Measurements from ENCODE around the gene SNX32. TPM values are rescaled to one million over a fixed set of nuclear protein-coding genes. Genes with fewer than 3 reads are reported as not detected.

Gene SNX32
- polyA plus RNA-seq, 12 donors: 0.84 to 3.2 (median 1.2) TPM; not detected in 2

DNA sequence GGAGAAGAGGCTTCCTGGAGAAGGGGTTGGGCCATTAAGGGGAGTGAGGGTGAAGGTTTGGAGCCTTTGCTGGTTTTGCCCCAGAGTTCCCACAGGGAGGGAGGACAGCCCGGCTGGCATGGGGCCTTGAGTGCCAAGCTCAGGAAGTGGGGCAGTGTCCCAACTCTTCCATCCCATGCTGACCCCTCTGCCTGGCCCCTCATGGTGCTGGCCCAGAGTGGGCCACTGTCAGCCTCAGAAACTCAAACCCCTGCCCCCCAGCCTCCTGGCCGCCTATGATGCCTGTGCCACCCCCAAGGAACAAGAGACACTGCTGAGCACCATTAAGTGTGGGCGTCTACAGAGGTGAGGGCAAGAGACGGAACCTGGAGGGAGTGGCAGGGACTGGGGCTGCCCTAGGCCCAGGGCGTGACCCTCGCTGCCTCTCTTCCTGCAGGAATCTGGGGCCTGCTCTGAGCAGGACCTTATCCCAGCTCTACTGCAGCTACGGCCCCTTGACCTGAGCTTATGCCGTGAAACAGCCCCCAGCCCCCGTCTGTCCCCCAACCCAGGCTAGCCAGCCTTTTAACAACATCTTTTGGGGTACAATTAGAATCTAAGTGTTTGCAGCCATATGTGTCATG lies 31.9 kb downstream of the SNX32 start:
- DNase-seq: no peak

DNA sequence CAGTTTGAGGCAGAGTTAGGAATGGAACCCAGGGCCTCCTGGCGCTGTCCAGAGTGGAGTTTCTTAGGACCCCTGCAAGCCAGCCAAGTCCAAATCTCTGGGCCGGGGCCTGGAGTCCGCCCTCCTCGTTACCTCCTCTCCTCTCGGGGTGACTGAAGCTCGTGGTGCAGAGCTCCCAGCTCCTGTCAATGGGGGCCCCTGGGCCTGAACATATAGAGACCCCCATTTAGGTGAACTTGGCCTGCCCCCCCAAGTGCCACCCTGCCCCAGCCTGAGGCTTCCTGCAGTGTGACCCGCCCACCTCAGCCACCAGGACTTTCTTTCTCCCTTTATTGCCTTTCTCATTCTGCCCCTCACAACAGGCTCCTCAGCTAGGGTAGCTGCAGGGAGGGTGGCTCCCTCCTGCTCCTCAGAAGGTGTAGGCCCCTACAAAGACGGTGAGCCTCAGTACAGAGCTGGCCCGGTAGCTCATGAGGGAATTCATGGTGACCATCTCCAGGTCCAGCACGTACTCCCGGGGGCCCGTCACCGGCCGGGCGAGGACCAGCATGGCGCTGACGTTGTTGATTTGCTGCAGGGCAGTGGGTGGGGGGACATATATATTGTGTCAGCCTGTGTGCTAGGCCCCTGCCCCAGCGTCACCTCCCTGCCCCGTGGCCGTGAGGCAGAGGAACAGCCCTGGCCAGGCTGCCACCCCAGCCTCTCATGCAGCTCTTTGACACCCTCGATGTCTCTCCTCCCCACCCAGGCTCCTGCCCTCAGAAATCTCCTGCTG lies 32.9 kb downstream of the SNX32 start:
- DNase-seq: no peak

DNA sequence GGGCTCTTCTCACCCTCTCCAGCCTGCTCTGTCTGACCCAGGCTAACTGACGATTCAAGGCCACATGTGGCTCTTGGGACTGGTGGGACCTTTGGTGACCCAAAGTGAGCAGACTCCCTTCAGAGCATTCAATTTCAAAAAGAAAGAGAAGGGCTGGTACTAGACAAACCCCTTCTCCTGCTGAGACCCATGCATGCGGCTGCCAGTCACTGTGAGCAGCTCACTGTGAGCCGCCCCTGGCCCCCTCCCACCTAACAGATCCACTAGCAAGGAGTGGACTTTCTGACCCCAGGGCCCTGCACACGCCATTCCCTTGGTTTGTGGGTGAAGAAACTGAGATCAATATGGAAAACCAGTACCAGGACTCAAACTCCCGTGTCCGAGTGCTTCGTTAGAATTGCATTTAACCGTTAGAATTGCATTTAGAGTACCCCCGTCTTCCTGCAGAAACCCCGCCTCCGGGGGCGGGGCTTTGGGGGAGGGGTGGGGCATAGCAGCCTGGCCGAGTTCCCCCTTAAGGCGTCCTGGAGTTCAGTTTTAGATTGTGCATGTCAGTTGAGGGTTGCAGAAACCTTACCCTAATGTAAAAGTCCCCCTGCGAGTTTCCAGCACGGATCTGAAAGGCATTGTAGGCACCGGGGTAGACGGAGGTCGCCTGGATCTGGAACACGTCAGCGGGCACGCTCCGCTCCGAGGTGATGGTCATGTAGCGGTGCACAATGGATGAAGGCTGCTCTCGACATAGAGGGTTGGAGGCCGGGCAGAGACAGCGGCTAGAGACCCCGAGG lies 33.7 kb downstream of the SNX32 start:
- no peak for DNase-seq

DNA sequence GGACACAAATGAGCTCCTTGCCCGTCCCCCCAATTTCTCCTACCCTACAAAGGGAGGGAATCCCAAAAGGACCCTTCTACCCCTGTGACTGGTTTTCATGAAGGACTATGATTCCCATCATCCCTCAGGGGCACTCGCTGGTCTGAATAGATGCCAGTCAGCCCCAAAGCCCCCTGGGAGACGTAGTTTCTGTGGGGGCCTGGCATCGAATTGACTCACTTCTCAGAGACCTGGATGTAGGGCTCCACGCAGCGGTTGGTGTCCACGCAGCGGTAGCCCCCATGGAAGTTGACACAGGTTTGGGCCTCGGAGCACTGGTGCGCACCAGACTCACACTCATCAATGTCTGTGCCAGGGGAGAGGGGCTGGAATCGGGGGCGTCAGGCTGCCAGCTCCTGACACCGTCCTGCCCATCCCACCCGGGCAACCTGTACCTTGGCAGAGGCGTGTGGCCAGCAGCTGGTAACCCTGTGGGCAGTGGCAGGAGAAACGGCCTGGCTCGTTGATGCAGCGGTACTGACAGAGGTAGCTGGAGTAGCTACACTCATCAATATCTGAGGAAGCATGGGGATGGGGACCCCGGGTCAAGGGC lies 34.4 kb downstream of the SNX32 start:
- no peak for DNase-seq

DNA sequence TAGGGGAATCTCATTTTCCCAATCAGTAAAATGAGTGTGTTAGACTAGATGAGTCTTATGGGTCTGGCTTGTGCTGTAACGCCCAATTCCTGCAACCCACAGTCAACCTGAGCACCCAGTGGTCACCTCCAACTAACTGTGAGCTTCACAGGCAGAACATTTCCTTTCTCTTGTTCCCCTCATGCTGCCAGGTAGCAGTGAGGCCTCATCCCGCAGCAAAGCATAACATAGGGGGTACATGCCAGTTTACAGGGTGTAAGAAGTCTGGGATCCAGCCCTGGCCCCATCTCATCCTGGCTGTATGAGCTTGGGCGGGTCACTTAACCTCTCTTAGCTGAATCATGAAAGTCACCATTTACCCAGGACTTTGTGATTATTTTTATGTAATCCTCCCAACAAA lies 35.1 kb downstream of the SNX32 start:
- no peak for DNase-seq

DNA sequence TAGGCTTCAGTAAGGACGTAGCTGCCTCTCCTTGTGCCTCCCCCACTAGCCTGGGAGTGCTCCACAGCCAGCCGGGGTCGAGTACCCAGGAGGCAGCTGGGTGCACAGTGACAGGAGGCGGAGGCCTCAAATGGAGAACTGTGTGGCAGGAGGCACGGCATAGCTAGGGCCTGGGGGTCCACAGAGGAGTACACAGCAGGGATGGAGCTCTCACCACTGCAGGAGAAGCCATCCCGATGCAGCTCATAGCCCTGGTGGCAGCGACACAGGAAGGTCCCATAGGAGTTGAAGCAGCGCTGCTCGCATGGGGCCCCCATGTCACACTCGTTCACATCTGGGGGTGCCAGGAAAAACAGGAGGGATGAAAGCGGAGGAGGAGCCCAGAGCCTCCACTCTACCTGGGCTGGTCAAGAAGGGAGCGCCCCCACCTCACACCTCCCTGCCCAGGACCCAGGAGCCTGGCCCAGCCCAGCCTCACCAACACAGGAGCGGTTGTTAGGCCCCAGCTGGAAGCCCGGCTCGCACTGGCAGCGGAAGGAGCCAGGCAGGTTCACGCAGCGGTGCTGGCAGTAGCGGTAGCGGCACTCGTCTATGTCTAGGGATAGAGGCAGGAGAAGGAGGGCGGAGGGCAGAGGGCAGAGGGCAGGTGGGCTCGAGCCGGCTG lies 36.0 kb downstream of the SNX32 start:
- DNase-seq: no peak

DNA sequence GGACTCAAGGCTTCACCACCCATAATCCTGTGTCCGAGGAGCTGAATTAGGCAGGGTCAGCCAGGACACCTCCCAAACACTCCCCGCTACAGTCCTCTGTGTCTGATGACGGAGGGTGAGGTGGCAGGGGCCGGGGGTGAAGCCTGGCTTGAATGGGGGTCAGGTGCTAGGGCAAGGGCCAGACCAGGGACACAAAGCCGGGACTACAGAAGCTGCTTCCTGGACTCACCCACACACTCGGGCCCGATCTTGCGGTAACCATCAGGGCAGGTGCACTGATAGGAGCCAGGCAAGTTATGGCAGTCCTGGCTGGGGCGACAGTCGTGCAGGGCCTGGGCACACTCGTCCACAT lies 36.5 kb downstream of the SNX32 start:
- no peak for DNase-seq

DNA sequence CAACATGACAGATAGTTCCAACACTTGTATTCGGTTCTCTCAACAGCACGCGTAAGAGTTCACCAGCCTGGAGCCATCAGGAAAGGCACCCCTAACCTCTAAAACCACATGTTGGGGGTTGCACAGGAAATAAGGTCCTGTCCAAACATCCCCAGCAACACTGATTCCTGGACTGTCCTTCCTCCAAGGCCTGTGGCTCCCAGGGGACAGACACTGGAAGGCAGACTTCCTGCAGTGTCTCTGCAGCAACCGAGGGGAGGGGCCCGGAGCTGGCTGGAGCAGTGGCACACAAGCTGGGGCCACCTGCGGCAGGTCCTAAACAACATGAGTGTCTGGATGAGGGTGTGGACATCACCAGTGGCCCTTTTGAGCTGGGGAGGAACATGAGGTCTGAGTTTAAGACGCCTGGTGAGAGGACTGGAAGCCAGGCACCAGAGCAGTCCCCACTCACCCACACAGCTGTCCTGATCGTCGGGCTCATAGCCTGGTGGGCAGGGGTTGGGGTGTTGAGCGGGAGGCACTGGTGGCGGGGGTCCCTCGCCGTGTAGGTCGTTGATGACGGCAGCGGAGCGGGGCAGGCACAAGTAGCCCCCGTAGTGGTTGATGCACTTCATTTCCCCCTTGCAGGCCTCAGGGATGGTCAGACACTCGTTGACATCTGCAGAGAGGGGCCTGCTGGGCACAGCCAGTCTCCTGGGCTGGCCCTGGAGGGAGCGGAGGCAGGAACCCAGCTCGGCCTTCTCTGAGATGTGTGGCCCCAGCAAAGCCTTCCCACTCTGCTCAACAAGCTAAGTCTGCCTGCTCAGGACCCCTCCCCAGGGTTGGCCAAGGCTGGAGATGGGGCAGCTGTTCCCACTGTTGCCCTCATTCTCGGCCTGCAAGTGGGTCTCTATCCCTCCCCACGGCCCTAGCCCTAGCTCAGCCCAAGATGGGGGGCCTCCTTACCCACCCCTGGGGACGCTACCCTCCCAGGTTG lies 37.2 kb downstream of the SNX32 start:
- DNase-seq: no peak

DNA sequence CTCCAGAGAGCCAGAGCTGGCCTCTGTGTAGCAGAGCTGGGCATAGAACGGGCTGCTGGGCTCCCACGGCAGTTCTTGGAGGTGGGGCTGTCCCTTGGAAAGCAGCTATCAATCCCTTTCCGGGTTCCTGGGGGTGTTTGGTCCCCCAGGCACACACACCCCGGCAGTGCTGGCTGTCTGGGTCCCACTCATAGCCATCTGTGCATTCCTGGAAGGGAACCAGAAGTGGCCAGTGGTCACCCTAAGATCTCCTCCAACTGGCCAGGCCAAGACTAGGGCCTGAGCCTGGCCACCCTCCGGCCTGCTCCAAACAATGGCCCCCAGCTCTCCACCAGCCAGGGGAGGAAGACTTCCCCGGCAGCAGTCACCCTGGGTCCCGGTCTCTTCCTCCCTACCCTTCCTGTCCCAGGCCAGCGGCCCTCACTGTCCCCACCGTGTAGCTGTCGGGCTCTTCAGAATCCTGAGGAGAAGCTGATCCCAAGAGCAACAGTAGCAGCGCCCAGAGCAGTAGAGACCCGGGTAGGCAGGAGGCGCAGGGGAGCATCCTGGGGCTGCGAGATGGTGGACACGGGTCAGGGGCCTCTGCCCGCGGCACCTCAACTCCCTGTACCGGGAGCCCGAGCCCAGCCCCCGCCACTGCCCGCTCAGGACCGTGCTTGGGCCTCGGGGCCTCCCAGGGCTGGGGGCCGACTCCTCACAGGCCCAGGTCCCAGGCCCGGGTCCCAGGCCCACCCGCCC lies 38.2 kb downstream of the SNX32 start:
- DNase-seq: no peak

DNA sequence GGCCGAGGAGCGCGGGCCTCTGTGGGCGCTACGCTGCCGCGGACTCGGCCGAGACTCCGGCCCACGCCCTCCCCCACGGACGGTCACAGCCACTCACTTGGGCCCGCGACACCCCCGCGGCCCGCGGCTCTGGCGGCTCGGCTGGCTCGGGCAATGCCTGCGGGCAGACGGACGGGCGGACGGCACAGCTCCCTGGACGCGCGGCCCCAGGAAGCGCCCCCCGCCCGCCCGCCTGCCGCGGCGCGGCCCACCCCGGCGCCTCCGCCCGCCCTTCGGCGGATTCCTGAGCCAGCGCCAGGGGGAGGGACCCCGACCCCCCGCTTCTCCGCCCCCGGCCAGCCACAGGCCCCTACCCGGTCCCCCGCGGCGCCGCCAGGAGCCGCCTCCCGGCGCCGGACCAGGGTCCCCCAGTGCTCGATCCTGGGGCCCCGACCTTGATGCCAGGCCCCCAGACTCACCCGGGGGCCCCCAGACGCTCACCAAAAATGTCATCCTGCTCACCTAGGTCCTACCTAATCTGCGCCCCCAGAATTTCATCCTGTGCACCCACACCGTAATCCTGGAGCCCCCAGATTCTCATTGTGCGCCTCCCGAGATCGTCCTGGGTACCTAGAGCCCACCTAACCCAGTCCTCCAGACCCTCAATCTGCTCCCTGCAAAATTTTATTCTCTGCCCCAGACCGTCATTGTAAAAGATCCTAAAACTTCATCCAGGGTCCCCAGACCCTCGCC lies 39.0 kb downstream of the SNX32 start, which contains the start of gene EFEMP2:
EFEMP2 (minus strand) TSS at position 215 of the 732 bp plus-strand sequence. CDS start 446 bp downstream, outside the sequence.
- DNase-seq: no peak

DNA sequence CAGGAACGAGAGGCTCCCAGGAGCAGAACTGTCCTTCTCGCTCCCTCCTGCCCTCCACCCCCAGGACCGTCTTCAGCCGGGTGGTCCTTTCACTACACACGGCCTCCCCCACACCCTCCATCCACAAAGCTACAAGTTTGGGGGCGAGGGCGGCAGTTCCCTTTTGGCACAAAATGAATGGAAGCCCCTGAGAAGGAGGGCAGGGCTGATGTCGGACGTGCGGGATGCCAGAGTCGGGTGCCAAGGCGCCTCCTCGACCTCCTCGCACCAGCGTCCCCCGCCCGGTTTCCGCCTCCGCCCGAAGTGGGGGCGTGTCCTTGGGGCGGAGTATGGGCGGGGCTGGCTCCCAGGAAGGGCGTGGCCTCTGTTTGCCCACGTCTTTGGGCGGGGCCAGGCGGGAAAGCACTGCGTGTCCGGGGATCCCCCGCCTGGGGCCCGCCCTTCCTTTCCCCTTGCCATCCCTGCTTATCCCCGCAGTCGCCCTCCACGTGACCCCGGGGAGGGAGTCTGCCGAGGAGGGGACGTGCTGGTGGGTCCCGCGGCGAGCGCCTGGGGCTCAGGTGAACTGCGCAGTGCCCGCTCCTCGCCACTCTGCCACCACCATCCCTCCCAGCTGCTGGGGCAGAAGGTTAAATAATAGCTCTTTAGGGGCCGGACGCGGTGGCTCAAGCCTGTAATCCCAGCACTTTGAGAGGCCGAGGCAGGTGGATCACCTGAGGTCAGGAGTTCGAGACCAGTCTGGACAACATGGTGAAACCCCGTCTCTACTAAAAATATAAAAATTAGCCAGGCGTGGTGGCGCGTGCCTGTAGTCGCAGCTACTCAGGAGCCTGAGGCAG lies 39.8 kb downstream of the SNX32 start:
- peak; percentile 93 for DNase-seq

DNA sequence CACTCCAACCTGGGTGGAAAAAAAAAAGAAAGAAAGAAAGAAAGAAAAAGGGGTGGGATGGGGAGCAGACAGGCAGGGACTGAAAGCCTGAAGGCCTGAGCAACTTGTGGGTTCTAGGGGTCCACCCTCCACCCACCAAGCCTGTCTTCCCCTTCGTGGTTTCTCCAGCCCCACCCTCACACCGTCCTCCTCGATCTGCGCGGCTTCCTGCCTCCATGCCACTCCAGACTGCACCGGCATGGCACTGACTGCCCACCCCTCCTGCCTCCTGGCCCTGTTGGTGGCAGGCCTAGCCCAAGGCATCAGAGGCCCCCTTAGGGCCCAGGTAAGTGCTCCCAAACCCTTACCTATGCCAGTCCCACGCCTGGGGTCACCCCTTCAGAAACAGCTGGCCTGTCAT lies 45.9 kb downstream of the SNX32 start, which contains the start of gene CTSW:
CTSW (plus strand) TSS at position 221 of the 400 bp plus-strand sequence; CDS start at position 239, 18 bp downstream.
- no peak for DNase-seq

DNA sequence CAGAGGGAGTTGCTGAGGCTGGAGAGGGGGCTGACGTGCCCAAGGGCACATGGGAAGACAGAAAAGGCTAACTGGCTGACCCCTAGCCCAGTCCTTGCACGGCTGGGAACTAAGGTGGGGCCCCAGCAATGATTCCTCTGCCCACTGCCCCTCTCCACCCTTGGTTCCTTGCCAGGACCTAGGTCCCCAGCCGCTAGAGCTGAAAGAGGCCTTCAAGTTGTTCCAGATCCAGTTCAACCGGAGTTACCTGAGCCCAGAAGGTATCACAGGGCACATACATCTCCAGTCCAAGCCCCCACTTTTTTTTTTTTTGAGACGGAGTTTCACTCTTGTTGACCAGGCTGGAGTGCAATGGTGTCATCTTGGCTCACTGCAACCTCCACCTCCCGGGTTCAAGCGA lies 46.3 kb downstream of the SNX32 start:
- no peak for DNase-seq

DNA sequence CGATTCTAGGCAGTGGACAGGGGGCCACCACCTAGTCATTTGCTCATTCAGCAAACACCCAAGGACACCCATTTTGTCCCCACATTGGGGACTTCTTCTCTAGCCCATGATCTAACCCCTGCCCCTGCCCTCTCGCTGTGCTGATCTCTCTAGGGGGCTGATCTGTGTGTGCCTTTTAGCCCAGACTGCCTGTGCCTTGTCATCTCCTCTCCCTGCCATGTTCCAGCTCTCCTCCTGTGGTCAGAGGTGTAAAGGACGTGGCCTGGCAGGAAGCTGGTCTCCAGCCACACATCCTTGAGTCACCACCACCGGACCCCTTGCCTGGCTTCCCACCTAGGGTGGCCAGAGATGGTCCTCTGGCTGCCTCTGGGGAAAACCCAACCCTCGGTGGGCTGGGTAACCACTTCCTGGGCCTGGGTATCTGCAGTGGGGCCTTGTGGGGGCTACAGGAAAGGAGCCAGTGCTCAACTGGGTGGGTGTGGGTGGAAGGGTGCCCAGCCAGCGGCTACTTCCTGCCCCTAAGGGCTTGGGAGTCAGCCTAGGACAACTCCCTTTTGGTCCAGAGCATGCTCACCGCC lies 47.2 kb downstream of the SNX32 start:
- DNase-seq: no peak

DNA sequence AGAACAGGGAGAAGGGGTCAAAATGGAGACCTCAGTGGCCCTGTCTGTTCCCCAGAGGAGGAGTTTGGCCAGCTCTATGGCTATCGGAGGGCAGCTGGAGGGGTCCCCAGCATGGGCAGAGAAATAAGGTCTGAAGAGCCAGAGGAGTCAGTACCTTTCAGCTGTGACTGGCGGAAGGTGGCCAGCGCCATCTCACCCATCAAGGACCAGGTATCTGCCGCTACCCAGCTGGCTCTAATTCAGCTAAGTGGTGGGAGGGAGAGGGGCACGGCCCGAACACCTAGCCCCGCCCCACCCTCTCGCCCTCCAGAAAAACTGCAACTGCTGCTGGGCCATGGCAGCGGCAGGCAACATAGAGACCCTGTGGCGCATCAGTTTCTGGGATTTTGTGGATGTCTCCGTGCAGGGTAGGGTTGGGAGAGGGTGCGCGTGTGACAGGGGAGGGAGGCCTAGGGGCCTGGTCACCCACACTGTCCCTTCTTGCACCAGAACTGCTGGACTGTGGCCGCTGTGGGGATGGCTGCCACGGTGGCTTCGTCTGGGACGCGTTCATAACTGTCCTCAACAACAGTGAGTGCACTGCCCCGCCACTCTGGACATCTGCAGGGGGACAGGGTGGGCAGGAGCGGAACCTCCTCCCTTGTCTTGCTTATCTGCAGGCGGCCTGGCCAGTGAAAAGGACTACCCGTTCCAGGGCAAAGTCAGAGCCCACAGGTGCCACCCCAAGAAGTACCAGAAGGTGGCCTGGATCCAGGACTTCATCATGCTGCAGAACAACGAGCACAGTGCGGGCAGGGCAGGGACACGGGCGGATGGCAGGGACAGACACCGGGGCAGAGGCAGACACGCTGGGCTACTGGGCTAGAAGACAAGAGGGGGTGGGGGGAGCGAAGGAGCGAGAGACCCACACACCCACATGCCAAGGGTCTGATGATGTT lies 48.6 kb downstream of the SNX32 start:
- no peak for DNase-seq

DNA sequence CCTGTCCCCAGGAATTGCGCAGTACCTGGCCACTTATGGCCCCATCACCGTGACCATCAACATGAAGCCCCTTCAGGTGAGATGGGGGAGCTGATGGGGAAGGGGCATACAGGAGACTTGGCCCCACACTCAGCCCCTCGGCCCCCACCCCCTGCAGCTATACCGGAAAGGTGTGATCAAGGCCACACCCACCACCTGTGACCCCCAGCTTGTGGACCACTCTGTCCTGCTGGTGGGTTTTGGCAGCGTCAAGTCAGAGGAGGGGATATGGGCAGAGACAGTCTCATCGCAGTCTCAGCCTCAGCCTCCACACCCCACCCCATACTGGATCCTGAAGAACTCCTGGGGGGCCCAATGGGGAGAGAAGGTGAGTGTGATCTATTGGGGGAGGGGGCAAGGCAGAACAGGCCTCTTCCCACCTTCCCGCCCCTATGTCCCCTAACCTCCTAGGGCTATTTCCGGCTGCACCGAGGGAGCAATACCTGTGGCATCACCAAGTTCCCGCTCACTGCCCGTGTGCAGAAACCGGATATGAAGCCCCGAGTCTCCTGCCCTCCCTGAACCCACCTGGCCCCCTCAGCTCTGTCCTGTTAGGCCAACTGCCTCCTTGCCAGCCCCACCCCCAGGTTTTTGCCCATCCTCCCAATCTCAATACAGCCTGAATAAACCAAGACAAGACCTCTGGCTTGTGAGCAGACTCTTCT lies 49.4 kb downstream of the SNX32 start:
- no peak for DNase-seq

All from muscle of arm (tissue), 12 donors.